Peyer's patch (tissue), 4 donors: ENCODE results near the gene SELENOT.

Experiments used
- POLR2A ChIP-seq, 2 donors: fragments of 450-650 bp; IDR thresholded peaks; one replicate each; pipeline ENCODE4 v1.5.1; 2017; ENCODE audit warnings: antibody characterized with exemption in 2 of 2, mild to moderate bottlenecking in 2 of 2, moderate library complexity in 2 of 2
- TF ChIP-seq, protein P1 (sequence below), 6 experiments: fragments of 450-650 bp in 4 of 6; fragments of 200-600 bp in 2 of 6; sonication (generic) in 1 of 6; IDR thresholded peaks; one replicate each; pipeline ENCODE4 v1.5.1; 2017 to 2019; ENCODE audit warnings: antibody characterized with exemption in 6 of 6, mild to moderate bottlenecking in 3 of 6, moderate library complexity in 1 of 6

DNA sequence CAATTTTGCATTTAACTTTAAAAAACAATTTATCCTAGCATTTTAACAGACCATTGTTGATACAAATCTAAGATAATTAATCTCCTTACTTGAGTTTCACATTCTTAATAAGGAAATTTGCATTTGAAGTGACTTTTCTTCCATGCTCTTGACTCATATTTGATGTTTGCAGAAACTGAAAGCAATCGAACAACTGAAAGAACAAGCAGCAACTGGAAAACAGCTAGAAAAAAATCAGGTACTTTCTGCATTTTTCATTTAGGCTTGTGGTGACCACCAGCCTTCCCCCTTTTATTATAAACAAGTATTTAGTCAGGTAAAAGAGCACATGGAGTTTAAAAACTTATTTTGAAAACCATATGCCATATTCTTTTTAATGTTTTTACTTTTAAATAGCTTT, 20.1 kb upstream of the SELENOT start:
- TF ChIP-seq, protein P1, sequence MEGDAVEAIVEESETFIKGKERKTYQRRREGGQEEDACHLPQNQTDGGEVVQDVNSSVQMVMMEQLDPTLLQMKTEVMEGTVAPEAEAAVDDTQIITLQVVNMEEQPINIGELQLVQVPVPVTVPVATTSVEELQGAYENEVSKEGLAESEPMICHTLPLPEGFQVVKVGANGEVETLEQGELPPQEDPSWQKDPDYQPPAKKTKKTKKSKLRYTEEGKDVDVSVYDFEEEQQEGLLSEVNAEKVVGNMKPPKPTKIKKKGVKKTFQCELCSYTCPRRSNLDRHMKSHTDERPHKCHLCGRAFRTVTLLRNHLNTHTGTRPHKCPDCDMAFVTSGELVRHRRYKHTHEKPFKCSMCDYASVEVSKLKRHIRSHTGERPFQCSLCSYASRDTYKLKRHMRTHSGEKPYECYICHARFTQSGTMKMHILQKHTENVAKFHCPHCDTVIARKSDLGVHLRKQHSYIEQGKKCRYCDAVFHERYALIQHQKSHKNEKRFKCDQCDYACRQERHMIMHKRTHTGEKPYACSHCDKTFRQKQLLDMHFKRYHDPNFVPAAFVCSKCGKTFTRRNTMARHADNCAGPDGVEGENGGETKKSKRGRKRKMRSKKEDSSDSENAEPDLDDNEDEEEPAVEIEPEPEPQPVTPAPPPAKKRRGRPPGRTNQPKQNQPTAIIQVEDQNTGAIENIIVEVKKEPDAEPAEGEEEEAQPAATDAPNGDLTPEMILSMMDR (IDR thresholded peaks at IDR 0.05), result no peak
- TF ChIP-seq POLR2A (IDR thresholded peaks at IDR 0.05), result no peak
